HCT116 (cell line): Measurements from ENCODE around the gene ZSWIM8.

ENCODE experiments used
- CBX3 ChIP-seq: IDR thresholded peaks from 2 replicates; pipeline ENCODE4 v1.6.1; 2012; ENCODE audit warnings: low read depth
- CEBPB ChIP-seq: IDR thresholded peaks from 2 replicates; pipeline ENCODE4 v1.6.1; 2012; ENCODE audit warnings: low read depth
- CTCF ChIP-seq, 3 experiments: fragments of 200-600 bp in 1 of 3; sonication (generic) in 1 of 3; IDR thresholded peaks in 2 of 3; conservative IDR thresholded peaks in 1 of 3; 2 replicates each; pipeline ENCODE4 v1.5.1; 2012 to 2017; ENCODE audit warnings: low read depth in 2 of 3, low read length in 2 of 3, antibody characterized with exemption in 1 of 3, borderline replicate concordance in 1 of 3, control low read depth in 1 of 3, mild to moderate bottlenecking in 1 of 3, mixed read lengths in 1 of 3, mixed run types in 1 of 3, moderate library complexity in 1 of 3; ENCODE audit not compliant: insufficient read depth in 1 of 3
- EZH2 ChIP-seq: fragments of 200-600 bp; sonication (generic); IDR thresholded peaks from 2 replicates; pipeline ENCODE4 v1.6.1; 2017; ENCODE audit warnings: antibody characterized with exemption, mixed run types
- JUND ChIP-seq: IDR thresholded peaks from 2 replicates; pipeline ENCODE4 v1.6.1; 2012
- MAX ChIP-seq: IDR thresholded peaks from 2 replicates; pipeline ENCODE4 v1.6.1; 2012
- POLR2A ChIP-seq: IDR thresholded peaks from 2 replicates; pipeline ENCODE4 v1.7.0; 2011; ENCODE audit warnings: borderline replicate concordance; ENCODE audit not compliant: insufficient read depth, insufficient read length; ENCODE audit errors: extremely low read depth
- POLR2AphosphoS5 ChIP-seq: IDR thresholded peaks from 2 replicates; pipeline ENCODE4 v1.6.1; 2011; ENCODE audit warnings: mild to moderate bottlenecking, low read depth, low read length, moderate library complexity
- RAD21 ChIP-seq: IDR thresholded peaks from 2 replicates; pipeline ENCODE4 v1.6.1; 2012; ENCODE audit warnings: low read depth, mild to moderate bottlenecking
- REST ChIP-seq: IDR thresholded peaks from 2 replicates; pipeline ENCODE4 v1.6.1; 2012; ENCODE audit warnings: low read depth
- SP1 ChIP-seq: IDR thresholded peaks from 2 replicates; pipeline ENCODE4 v1.6.1; 2012; ENCODE audit warnings: low read depth
- YY1 ChIP-seq: IDR thresholded peaks from 2 replicates; pipeline ENCODE4 v1.6.1; 2011; ENCODE audit warnings: low read length, low read depth, moderate library complexity, mild to moderate bottlenecking; ENCODE audit not compliant: insufficient replicate concordance; ENCODE audit errors: extremely low read depth

DNA sequence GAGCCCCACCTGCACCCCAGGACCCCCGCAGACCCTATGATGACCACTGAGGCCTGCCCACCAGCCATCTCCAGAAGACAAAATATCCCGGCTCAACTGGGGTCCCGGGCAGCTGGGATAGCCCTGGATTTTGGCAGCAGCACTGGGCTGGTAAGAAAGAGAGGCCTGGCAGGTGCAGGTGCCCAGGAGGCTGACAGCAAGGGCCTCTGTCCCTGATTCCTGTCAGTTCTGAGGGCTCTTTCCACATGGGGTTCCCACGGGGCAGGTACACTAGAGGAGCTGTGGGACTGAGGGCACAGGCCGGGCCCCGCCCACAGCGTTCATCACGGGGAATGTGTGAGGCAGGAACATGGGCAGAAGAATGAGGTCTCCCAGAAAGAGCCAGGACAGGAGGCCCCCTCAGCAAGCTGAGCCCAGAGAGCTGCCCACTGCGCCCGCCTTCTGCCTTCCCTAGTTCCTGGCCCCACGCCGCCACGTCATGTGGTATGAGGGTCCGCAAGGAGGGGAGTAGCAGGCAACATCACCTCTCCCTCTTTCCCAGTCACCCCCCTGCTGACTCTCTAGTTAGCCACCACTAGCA lies 38.8 kb downstream of the ZSWIM8 start:
- TF ChIP-seq POLR2A = no peak
- no peak for TF ChIP-seq MAX
- TF ChIP-seq YY1 = no peak
- no peak for TF ChIP-seq POLR2AphosphoS5
- TF ChIP-seq CTCF (IDR thresholded peaks at IDR 0.05 in 2 of 3, conservative IDR thresholded peaks at IDR 0.05 in 1 of 3; ENCODE audit: borderline replicate concordance in 1 of 3, insufficient read depth in 1 of 3, low read depth in 2 of 3, low read length in 2 of 3) = no peak
- TF ChIP-seq EZH2 = no peak
- TF ChIP-seq CBX3 = no peak
- TF ChIP-seq CEBPB = no peak
- no peak for TF ChIP-seq SP1
- TF ChIP-seq REST = no peak
- TF ChIP-seq RAD21 = no peak
- TF ChIP-seq JUND = no peak
